Umbilical cord (tissue), 2 donors: Measurements from ENCODE around the gene RIT2. TPM values are rescaled to one million over a fixed set of nuclear protein-coding genes. Genes with fewer than 3 reads are reported as not detected.
A peak's percentile ranks its signal among the peaks of the same experiment; 100 is the strongest.

Experiments
- DNase-seq: peaks from one replicate; pipeline ENCODE4 v3.0.0-alpha.2; 2015; ENCODE audit warnings: low spot score
- total RNA-seq: library from RNA; depleted of rRNA; stranded (reverse); fragments of >200 nt; gene quantifications from one replicate; pipeline ENCODE4 v1.2.3, GENCODE V29; 2014; ENCODE audit warnings: low replicate concordance; ENCODE audit not compliant: insufficient read depth

The RIT2 gene
- total RNA-seq, 1 donor from 2014 or later, result not detected

DNA sequence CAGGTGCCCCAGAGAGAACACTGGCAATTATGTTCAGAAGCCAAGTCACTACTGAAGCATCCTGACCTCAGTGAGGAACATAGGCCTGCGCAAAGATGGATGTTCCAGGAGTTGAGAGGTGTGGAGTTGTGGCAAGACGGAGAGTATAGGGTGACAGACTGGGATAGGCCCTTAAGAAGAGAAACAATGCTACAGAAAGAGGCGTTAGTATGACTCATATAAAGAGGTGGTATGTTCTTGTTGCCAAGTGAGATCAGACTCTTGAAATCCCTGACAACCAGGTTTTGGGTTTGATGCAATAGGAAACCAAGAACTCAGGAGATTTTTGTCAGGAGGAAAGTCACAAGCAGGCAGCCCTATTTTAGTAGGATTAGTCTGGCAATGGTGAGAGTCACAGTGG is 185.6 kb downstream of the RIT2 start:
- no peak for DNase-seq

- no peak for DNase-seq
Observed at GRCh38 chr18:42929181-42929580, 186.3 kb downstream of the RIT2 start.

DNA sequence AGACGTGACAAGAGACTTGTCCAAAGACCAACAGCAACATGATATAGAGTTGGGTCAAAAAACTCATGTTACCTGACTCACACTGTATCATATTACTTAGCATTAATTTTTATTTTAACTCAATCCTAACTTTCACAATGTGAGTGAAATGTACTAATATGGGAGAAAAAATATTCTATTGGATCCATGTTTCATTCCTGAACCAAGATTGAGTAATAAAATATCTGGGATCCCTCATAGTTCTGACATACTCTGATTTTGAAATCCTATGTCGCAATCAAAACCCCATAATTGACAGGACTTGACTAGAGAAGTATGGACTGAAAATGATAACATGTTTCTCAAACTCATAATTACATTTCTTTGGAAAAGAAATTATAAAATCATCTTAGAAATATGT is 190.4 kb downstream of the RIT2 start:
- DNase-seq, result no peak

DNA sequence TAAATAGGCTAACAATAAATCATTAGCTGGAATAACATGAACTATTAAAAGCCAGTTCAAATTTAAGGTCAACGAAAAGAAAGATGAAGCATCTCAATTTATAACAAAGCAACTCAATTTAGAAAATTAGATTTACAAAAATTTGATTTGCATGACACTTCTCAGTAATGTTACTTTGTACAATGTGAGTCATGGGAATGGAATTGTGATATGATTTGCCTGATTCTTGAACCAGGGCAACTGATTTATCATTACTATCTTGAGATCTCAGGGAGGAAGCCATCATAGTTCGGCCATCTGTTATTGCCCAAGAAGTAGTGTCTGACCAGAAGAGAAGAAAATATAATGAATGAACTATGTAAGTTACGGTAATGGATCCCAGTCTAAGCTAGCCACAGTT is 193.1 kb downstream of the RIT2 start:
- DNase-seq, result no peak

DNA sequence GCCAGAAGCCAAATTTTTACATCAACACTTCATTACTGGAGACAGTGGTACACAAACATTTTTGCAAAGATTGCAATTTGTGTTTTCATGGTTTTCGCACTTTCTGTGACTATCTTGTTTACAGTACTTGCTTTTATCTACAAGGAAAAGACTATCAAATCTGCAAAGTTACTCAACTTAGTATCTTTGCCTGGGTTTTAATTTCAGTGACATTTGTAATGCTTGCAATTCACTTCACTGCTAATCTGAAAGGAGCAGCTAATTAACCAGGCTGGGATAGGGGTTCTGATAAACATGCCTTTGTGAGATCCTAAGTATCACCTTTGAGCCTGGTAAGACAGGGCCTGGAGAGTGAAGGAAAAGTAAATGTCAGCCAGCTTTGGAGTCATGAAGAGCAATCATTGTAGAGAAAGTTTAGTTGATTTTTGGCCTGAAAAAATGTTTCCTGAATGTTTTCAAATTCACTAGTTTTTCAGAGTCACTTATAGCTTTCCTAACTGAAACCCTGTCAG is 194.2 kb downstream of the RIT2 start:
- no peak for DNase-seq

DNA sequence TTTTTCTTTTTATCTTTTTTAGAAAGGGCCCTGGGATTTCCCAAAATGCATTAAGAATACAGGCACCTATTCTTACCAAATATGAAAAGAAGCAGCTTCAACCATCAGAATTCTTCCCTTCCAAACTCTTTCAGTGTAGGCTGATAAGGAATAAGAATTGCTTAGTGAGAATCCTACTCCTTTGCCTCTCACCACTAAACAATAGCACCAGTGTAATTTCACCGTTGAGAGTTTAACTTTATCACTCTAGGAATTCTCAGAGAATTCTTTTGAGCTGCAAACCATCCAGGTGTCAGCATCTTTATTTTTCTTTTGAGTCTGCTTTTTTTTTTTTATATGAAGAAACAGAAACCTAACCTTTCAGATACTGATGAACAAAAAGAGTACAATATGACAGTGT is 194.9 kb downstream of the RIT2 start:
- no peak for DNase-seq

DNA sequence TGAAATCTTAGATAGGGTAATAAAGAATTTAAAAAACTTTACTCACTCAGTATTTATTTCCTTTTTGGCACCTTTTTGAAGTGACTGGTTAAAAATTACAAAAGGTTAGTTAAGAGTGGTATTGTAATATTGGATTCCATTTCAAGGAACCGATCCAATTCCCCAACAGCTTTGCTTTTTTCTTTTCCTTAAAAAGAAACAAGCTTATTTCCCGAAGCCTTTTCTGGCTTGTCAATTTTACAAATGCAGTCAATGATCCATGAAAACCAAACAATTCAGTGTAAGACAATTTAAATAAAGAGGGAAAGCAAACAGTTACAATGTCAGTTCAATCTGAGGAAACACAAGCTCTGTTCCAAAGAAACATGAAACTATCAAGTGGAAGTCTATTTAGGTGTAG is 200.2 kb downstream of the RIT2 start:
- DNase-seq, result no peak

- no peak for DNase-seq
Observed at GRCh38 chr18:42914476-42914875, 201.0 kb downstream of the RIT2 start.

DNA sequence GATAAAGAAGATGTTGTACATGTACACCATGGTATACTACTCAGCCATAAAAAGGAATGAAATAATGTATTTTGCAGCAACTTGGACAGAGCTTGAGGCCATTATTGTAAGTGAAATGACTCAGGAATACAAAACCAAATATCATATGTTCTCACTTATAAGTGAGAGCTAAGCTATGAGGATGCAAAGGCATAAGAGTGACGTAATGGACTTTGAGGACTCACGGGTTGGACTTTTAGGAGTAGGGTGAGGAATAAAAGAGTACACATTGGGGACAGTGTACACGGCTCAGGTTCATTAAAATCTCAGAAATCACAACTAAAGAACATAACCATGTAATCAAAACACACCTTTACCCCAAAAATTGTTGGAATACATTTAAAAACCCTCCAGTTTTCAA is 206.4 kb downstream of the RIT2 start:
- DNase-seq, result no peak

GRCh38 chr18:42906761-42907160 is 208.7 kb downstream of the RIT2 start:
- no peak for DNase-seq

DNA sequence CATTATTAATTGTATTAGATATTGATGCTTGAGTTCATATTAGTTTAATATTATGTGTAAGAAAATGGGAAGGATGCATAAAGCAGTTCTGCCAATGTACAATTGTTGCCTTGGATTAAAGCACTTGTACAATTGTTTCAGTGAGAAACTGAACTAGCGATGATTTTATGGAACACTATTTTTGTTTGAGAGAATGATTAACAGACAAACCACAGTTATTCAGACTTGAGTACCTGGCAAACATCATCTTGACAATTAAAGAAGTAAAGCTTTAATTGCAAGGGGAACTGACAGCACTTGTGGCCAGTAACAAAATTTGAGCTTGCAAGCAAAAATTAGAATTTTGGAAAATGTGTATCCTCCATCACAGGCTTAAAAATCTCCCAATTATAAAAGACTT is 214.3 kb downstream of the RIT2 start:
- DNase-seq, result no peak

DNA sequence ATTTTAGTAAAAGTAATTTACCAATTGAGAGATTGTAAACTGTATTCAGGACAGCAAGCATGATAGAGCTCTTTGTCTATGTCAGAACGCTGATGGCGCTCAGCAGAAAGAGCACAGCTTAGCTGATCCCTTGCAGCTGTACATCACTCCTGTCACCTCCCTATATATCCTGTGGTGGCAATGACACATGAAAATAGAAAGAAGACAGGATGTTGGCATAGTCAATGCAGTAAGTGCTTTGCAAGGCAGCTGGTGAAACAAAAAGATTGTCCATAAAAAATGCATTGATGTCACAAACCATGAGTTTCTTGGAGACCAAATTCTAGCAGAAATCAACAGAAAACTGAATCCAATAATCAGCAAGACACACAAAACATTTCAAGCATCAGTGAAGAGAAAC is 221.5 kb downstream of the RIT2 start:
- DNase-seq, result no peak

DNA sequence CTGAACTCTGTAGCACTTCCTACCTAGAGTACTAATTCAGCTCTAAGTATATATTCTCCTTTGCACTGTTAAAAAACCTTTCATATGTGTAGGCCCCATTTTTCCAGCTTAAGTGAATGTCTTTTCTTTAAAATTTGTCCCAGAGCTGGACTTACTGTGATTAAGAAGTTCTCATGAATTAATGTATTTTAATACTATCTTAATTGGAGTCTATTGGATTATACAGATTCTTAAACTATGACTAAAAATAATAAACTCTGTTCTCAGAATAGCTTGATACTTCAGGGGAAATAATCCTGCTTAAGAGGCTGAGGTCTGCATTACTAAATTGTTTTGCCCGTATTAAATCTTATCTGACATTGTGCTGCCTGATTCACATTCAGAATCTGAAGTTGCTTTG is 223.3 kb downstream of the RIT2 start:
- peak; percentile 6 for DNase-seq

DNA sequence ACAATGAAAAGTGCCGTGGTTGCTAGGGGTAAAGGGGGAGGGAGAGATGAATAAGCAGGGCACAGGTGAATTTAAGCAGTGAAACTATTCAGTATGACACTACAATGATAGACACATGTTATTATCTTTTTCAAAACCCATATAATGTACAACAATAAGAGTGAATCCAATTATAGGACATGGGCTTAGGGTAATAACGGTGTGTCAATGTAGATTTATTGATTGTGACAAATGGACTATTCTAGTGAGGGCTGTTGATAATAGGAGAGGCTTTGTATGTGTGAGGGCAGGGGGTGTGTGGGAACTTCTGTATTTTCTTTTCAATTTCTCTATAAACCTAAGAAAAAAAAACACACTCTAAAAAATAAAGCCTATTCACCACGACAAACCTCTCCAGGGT is 223.8 kb downstream of the RIT2 start:
- no peak for DNase-seq

DNA sequence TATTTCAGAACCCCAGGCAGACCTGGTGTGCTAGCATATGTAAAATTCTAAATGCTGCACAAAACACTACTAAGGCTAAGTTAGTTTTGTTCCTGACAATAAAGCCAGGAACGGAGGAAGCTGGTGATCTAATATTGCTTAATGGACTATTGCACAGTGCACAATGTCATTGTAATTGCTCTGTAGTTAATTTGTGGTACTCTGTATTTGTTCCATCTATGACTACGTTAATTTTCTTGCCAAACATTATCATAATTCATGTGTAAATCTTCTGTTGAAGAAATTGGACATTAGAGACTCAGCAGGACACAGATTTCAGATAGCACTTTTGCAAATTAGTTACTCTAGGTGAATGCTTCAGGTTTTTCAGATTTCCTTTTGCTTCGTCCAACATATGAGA is 232.3 kb downstream of the RIT2 start:
- DNase-seq, result no peak

GRCh38 chr18:42882122-42882521 is 233.4 kb downstream of the RIT2 start:
- DNase-seq, result peak; percentile 40

GRCh38 chr18:42872838-42873237 is 242.6 kb downstream of the RIT2 start:
- DNase-seq, result no peak

GRCh38 chr18:42864876-42865275 is 250.6 kb downstream of the RIT2 start:
- no peak for DNase-seq

DNA sequence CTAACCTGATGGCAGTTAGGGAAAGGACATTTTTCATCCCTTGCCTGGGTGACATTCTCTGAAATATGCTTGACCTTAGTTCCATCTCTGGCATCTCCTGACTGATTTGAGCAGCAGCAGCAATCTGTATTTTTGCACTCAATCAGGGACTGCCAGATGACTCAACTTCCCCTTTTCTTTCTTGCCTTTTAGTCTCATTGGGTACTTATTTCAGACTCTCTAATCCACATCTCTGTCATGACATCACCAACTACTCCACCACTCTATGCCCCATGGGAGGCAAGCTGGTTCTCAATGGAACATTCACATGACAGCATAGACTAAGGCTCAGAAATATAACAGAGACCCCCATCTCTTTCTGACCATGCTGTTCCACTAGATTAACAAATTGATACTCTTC is 254.2 kb downstream of the RIT2 start:
- no peak for DNase-seq

DNA sequence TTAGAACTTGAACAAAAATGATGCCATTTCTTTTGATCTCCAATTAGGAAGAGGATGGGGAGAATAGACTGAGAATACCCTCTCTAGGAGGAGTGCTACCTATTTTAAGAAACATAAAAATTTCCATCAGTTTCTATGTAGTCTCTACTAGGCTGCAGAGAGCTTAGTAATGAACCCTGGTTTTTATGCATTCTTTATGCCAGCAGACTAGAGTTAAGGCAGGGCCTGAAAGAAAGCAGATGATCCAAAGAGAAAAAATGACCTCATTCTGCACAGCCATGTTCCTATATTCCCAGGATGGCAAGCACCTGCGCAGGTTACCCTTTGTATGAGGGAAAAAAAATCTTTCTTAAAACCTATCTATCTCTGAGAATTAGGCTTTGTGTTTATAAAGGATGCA is 254.9 kb downstream of the RIT2 start:
- peak; percentile 42 for DNase-seq

- peak; percentile 38 for DNase-seq
Observed at GRCh38 chr18:42860011-42860410, 255.5 kb downstream of the RIT2 start.

GRCh38 chr18:42854558-42854957 is 260.9 kb downstream of the RIT2 start:
- no peak for DNase-seq

DNA sequence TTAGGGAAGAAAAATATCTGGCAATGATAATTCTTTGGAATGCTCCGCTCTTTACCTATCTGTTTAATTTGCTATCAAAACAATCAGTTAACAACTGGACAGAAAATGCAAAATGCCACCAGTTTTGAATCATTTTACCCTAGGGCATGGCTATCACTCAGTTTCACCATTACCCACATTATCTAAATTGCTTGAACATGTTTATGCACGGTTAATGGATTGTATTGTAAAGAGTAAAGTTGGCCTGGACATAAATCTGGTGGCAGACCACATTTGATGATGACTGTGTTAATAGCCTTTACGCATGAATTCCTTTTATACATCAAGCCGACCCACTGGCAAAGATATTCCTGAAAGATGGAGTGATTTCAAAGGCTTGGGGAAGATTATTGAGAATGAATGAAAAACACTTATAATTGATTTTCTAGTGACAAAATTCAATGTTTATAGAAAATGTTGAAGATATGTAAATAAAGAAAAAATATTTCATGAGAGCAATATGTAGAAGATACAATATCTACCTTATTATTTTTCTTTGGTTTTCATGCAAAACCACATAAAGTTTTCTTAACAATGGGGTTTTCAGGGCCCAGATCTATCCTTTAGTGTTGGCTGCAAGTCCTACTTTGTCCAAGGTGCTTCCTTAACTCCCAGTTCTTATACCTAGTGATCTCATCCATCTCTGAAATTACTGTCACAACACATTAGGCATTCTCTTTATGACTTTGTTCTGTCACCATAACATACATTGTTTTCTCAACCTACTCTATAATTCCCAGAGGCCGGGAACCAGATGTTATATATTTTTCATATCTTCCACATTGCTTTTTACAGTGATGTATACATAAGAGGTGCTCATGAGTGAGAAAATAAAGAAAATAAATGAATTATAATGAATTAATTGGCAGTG is 265.1 kb downstream of the RIT2 start:
- DNase-seq, result peak; percentile 5

GRCh38 chr18:42839408-42839807 is 276.1 kb downstream of the RIT2 start:
- peak; percentile 84 for DNase-seq
